Fibroblast of villous mesenchyme (primary cell): Measurements from ENCODE around the gene RPS21. TPM values are rescaled to one million over a fixed set of nuclear protein-coding genes. Genes with fewer than 3 reads are reported as not detected.

Experiments used
- DNase-seq: peaks from one replicate; pipeline ENCODE4 v3.0.0-alpha.2; 2010; ENCODE audit warnings: low read depth
- H3K4me3 ChIP-seq: 2 replicates; pipeline ENCODE4 v1.5.1; 2011; ENCODE audit warnings: low read depth, mild to moderate bottlenecking, low read length
- CTCF ChIP-seq: IDR thresholded peaks from 2 replicates; pipeline ENCODE4 v1.5.1; 2012; ENCODE audit warnings: low read depth, mild to moderate bottlenecking, low read length; ENCODE audit not compliant: insufficient read depth
- total RNA-seq: library from RNA; depleted of rRNA; stranded (reverse); fragments of >200 nt; gene quantifications from 2 replicates; pipeline ENCODE4 v1.2.3, GENCODE V29; 2012

Gene RPS21
- total RNA-seq, 1 donor = 457 TPM

- no peak for TF ChIP-seq CTCF
- DNase-seq = no peak
- no peak overlapping the region for H3K4me3 ChIP-seq
These were observed 32.0 kb downstream of the RPS21 start for GRCh38 chr20:62418709-62419487.

- no peak for DNase-seq
- no peak overlapping the region for H3K4me3 ChIP-seq
- TF ChIP-seq CTCF = no peak
These were observed 32.9 kb downstream of the RPS21 start for GRCh38 chr20:62419759-62420158.

- DNase-seq = no peak
- TF ChIP-seq CTCF = no peak
- H3K4me3 ChIP-seq = no peak overlapping the region
These were observed 34.2 kb downstream of the RPS21 start for GRCh38 chr20:62420846-62421715.

- no peak for DNase-seq
- no peak for TF ChIP-seq CTCF
- no peak overlapping the region for H3K4me3 ChIP-seq
These were observed 34.8 kb downstream of the RPS21 start for GRCh38 chr20:62421716-62421990.

- no peak overlapping the region for H3K4me3 ChIP-seq
- DNase-seq = no peak
- no peak for TF ChIP-seq CTCF
These were observed 35.9 kb downstream of the RPS21 start for GRCh38 chr20:62422636-62423325.

- no peak overlapping the region for H3K4me3 ChIP-seq
- no peak for DNase-seq
- TF ChIP-seq CTCF = no peak
These were observed 36.4 kb downstream of the RPS21 start for GRCh38 chr20:62423326-62423706.
